GM19455 (cell line): ENCODE measurements around the gene TRA2B.
"Not testable (repeated sequence)": the region's sequence is repeated elsewhere in the genome, so short reads cannot be mapped to it uniquely, and the experiment has no call there.

Experiments
- ATAC-seq: cut with Tn5 transposase; IDR thresholded peaks from one replicate; pipeline ENCODE4 v1.9.1; 2021; ENCODE audit not compliant: unreplicated experiment

Gene TRA2B

GRCh38 chr3:185929192-185930151 is 8.3 kb downstream of the TRA2B start:
- ATAC-seq: no peak

GRCh38 chr3:185928496-185928895 is 9.3 kb downstream of the TRA2B start:
- ATAC-seq: no peak

- ATAC-seq: no peak
Observed at GRCh38 chr3:185927501-185928200, 10.2 kb downstream of the TRA2B start.

- ATAC-seq: no peak
Observed at GRCh38 chr3:185926445-185926844, 11.4 kb downstream of the TRA2B start.

GRCh38 chr3:185925353-185925752 is 12.5 kb downstream of the TRA2B start:
- no peak for ATAC-seq

- ATAC-seq: no peak
Observed at GRCh38 chr3:185924375-185924774, 13.4 kb downstream of the TRA2B start.

- no peak for ATAC-seq
Observed at GRCh38 chr3:185920184-185920583, 17.6 kb downstream of the TRA2B start.

- no peak for ATAC-seq
Observed at GRCh38 chr3:185916042-185916833, 21.6 kb downstream of the TRA2B start.

- no peak for ATAC-seq
Observed at GRCh38 chr3:185915642-185916041, 22.2 kb downstream of the TRA2B start.

- no peak for ATAC-seq
Observed at GRCh38 chr3:185914911-185915629, 22.7 kb downstream of the TRA2B start.

GRCh38 chr3:185912929-185913901 is 24.6 kb downstream of the TRA2B start:
- no peak for ATAC-seq

- ATAC-seq: no peak
Observed at GRCh38 chr3:185912512-185912911, 25.3 kb downstream of the TRA2B start.

- ATAC-seq: not testable (repeated sequence)
Observed at GRCh38 chr3:185911076-185911448, 26.8 kb downstream of the TRA2B start.

GRCh38 chr3:185910322-185911075 is 27.3 kb downstream of the TRA2B start:
- not testable (repeated sequence) for ATAC-seq

- not testable (repeated sequence) for ATAC-seq
Observed at GRCh38 chr3:185909913-185910312, 27.9 kb downstream of the TRA2B start.

- no peak for ATAC-seq
Observed at GRCh38 chr3:185900228-185900627, 37.6 kb downstream of the TRA2B start.

- ATAC-seq: no peak
Observed at GRCh38 chr3:185896636-185897035, 41.2 kb downstream of the TRA2B start.

GRCh38 chr3:185887066-185887465 is 50.7 kb downstream of the TRA2B start:
- ATAC-seq: no peak

GRCh38 chr3:185884641-185885040 is 53.2 kb downstream of the TRA2B start:
- ATAC-seq: no peak
